K562 (cell line): Measurements from ENCODE around the gene GLE1. TPM values are rescaled to one million over a fixed set of nuclear protein-coding genes. Genes with fewer than 3 reads are reported as not detected.

Source experiments
- ATAC-seq: fragments of 200-7000 bp; cut with Tn5 transposase; 3 replicates; pipeline ENCODE4 v1.9.1; 2020; ENCODE audit warnings: moderate library complexity
- BruUV-seq: library from RNA; stranded (reverse); fragments of 400-500 nt; replicated peaks from 2 replicates; lab custom pipeline; 2021; lab: Mats Ljungman, UMichigan
- CTCF ChIA-PET: fragments of 300-600 bp; formaldehyde crosslinking; extraction: SDS; loops from one replicate; lab custom pipeline; 2021; ENCODE audit warnings: low intra/inter-chr PET ratio; lab: Yijun Ruan, JAX
- POLR2A ChIA-PET: fragments of 300-600, 350-650 bp; sonication (Branson Sonifier 250); formaldehyde crosslinking; extraction: SDS; loops from one replicate; lab custom pipeline; 2021; ENCODE audit warnings: antibody characterized with exemption, inconsistent platforms; lab: Yijun Ruan, JAX
- DNase-seq, 4 experiments: peaks; one replicate each; pipeline versions ENCODE4 v3.0.0 to v3.0.0-alpha.2; 2011 to 2018; ENCODE audit warnings: low spot score in 3 of 4, mixed read lengths in 3 of 4; ENCODE audit errors: extremely low read depth in 1 of 4
- FAIRE-seq: peaks from 2 replicates; lab custom pipeline; 2011; peaks lifted over from hg19 to GRCh38; lab: Jason Lieb, UNC
- H2AFZ ChIP-seq: 2 replicates; pipeline ENCODE4 v1.6.0; 2011; ENCODE audit warnings: low read depth, low read length, control low read depth, inconsistent platforms
- H3K27ac ChIP-seq: fragments of 200-600 bp; 3 replicates; pipeline ENCODE4 v1.8.0; 2011; ENCODE audit warnings: low read depth, mild to moderate bottlenecking, control low read depth, inconsistent platforms, low read length, moderate library complexity, mixed read lengths; ENCODE audit errors: extremely low read depth
- H3K27me3 ChIP-seq, 2 experiments: fragments of 300-600 bp in 1 of 2; 2 replicates in 1 of 2; 3 replicates in 1 of 2; pipeline versions ENCODE4 v1.6.0 to v1.8.0; 2011; ENCODE audit warnings: inconsistent platforms in 2 of 2, low read length in 2 of 2, mild to moderate bottlenecking in 1 of 2, mixed read lengths in 1 of 2, moderate library complexity in 1 of 2; ENCODE audit not compliant: control insufficient read depth in 2 of 2, insufficient read depth in 2 of 2
- H3K36me3 ChIP-seq: fragments of 300-600 bp; 3 replicates; pipeline ENCODE4 v1.8.0; 2011; ENCODE audit warnings: mild to moderate bottlenecking, low read length, inconsistent platforms; ENCODE audit not compliant: control insufficient read depth, insufficient read depth
- H3K4me1 ChIP-seq, 2 experiments: fragments of 200-600 bp in 1 of 2; replicated peaks in 1 of 2; 2 replicates in 1 of 2; 3 replicates in 1 of 2; pipeline versions ENCODE4 v1.5.1 to v1.8.0; 2011; ENCODE audit warnings: inconsistent platforms in 2 of 2, low read length in 2 of 2, mild to moderate bottlenecking in 1 of 2, mixed read lengths in 1 of 2, moderate library complexity in 1 of 2; ENCODE audit not compliant: control insufficient read depth in 2 of 2, insufficient read depth in 2 of 2
- H3K4me2 ChIP-seq: 2 replicates; pipeline ENCODE4 v1.6.1; 2011; ENCODE audit warnings: low read length, control low read depth, inconsistent platforms, mixed read lengths; ENCODE audit not compliant: insufficient read depth
- H3K4me3 ChIP-seq: fragments of 200-600 bp; sonication (generic), shearing (Covaris generic); 2 replicates; pipeline ENCODE4 v1.5.1; 2016; ENCODE audit warnings: control low read depth, inconsistent platforms
- H3K79me2 ChIP-seq: fragments of 200-600 bp; 3 replicates; pipeline ENCODE4 v1.8.0; 2011; ENCODE audit warnings: low read length, inconsistent platforms; ENCODE audit not compliant: control insufficient read depth, insufficient read depth
- H3K9ac ChIP-seq, 2 experiments: 2 replicates each; pipeline versions ENCODE4 v1.6.0 to v1.6.1; 2011; ENCODE audit warnings: low read depth in 2 of 2, low read length in 2 of 2, control low read depth in 1 of 2, inconsistent platforms in 1 of 2, mild to moderate bottlenecking in 1 of 2, mixed read lengths in 1 of 2; ENCODE audit not compliant: insufficient read depth in 1 of 2
- H3K9me1 ChIP-seq: one replicate; pipeline ENCODE4 v1.6.0; 2011; ENCODE audit warnings: inconsistent platforms, mild to moderate bottlenecking, low read length, moderate library complexity; ENCODE audit not compliant: control insufficient read depth, insufficient read depth
- H3K9me3 ChIP-seq: replicated peaks from 2 replicates; pipeline ENCODE4 v1.5.1; 2011; ENCODE audit warnings: low read depth, low read length, inconsistent platforms; ENCODE audit not compliant: control insufficient read depth, insufficient read depth
- H4K20me1 ChIP-seq: replicated peaks from 2 replicates; pipeline ENCODE4 v1.6.1; 2011; ENCODE audit warnings: low read length, inconsistent platforms, mixed read lengths; ENCODE audit not compliant: control insufficient read depth, insufficient read depth
- FOXA1 ChIP-seq: fragments of 450-650 bp; IDR thresholded peaks from 2 replicates; pipeline ENCODE4 v1.6.1; 2016; ENCODE audit warnings: mild to moderate bottlenecking, borderline replicate concordance
- FOXO4 ChIP-seq: fragments of 450-650 bp; formaldehyde crosslinking; IDR thresholded peaks from 2 replicates; pipeline ENCODE4 v1.4.0; 2020; ENCODE audit warnings: mild to moderate bottlenecking, moderate library complexity
- HSF4 ChIP-seq: fragments of 250-450 bp; sonication (Bioruptor Pico); IDR thresholded peaks from 2 replicates; pipeline ENCODE4 v2.1.2; 2022; ENCODE audit warnings: mild to moderate bottlenecking, moderate library complexity, borderline replicate concordance
- KDM2B ChIP-seq: fragments of 250-450 bp; sonication (Bioruptor Pico); IDR thresholded peaks from 2 replicates; pipeline ENCODE4 v1.8.0; 2021; ENCODE audit warnings: mild to moderate bottlenecking, moderate library complexity
- THRB ChIP-seq: fragments of 450-650 bp; formaldehyde crosslinking; conservative IDR thresholded peaks from 2 replicates; pipeline ENCODE4 v1.4.0; 2022; ENCODE audit warnings: mild to moderate bottlenecking, missing genetic modification characterization
- U2AF2 ChIP-seq: fragments of 200-400 bp; formaldehyde crosslinking; optimal IDR thresholded peaks from 2 replicates; pipeline ENCODE3; 2017; ENCODE audit warnings: low read depth, mild to moderate bottlenecking, low read length
- ZC3H4 ChIP-seq: sonication (generic); formaldehyde crosslinking; IDR thresholded peaks from 2 replicates; pipeline ENCODE4 v1.9.0; 2021; ENCODE audit warnings: missing genetic modification reagents, borderline replicate concordance
- ZKSCAN1 ChIP-seq: fragments of 150-350 bp; IDR thresholded peaks from 2 replicates; pipeline ENCODE4 v1.6.1; 2016; ENCODE audit warnings: low read depth, low read length
- ZNF197 ChIP-seq: fragments of 200-800 bp; sonication (Bioruptor generic); IDR thresholded peaks from 2 replicates; pipeline ENCODE4 v1.6.1; 2016; ENCODE audit warnings: low read depth, missing genetic modification characterization, missing compliant biosample characterization
- WGBS: fragments of 100-300 bp; shearing (Covaris generic); methylation state at CpG from one replicate; pipeline ENCODE4 v1.1.6; 2016; ENCODE audit warnings: low coverage, mixed read lengths; ENCODE audit not compliant: insufficient coverage; ENCODE audit errors: missing lambda C conversion rate; 5-methylcytosine and 5-hydroxymethylcytosine counted together
- in situ Hi-C: fragments of 300-500 bp; cut with MboI; formaldehyde crosslinking; loops from 4 replicates; pipeline ENCODE4 v1.15.0; 2018; ENCODE audit warnings: inconsistent platforms, mixed read lengths
- intact Hi-C: fragments of 100-400 bp; cut with micrococcal nuclease; formaldehyde crosslinking; loops from 2 replicates; pipeline ENCODE4 v1.14.2; 2022
- polyA plus RNA-seq, 8 experiments: library from polyadenylated mRNA; depleted of rRNA in 4 of 8; stranded (reverse) in 5 of 8; unstranded in 3 of 8; fragments of >200 nt; fragmentation: Nextera tagmentation in 2 of 8; fragmentation: Illumina TruSeq in 1 of 8; extraction: Ambion mirVana in 2 of 8; extraction: Trizol in 1 of 8; gene quantifications; 2 replicates each; pipeline versions ENCODE4 v1.2.1 to v1.2.3, GENCODE V29; 2011 to 2014; ENCODE audit warnings: inconsistent platforms in 1 of 8, missing spikeins in 1 of 8
- total RNA-seq, 7 experiments: library from RNA; depleted of rRNA in 6 of 7; stranded (reverse); fragments of >200 nt in 6 of 7; fragmentation: Illumina TruSeq in 2 of 7; extraction: Trizol in 2 of 7; gene quantifications; 2 replicates each; pipeline versions ENCODE4 v1.2.1 to v1.2.3, GENCODE V29; 2011 to 2021; ENCODE audit warnings: low replicate concordance in 1 of 7

GLE1 gene
- total and polyA plus RNA-seq, 9 of the 15 experiments (the other 6 are each of a cell fraction or from before 2014, with no cell fraction given) = 15.9 to 44.8 (median 37.6) TPM

DNA sequence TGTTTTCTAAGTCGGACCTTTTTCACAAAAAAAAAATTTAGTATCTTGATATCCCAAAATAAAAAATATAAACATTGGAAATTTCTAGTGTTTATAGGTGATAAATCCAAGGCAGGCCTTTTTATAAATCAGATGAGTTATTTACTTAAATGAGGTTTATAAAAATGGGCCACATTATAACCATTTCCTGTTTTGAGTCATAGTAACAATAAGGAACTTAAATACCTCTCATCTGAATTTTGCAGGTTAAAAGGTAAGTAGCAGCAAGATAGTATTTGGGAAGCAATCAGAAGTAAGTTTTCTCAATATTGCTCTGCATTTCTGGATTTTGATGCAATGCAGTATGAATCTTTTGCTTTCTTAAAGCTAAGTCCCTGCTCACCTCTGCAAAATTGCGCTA is 51.8 kb downstream of the GLE1 start:
- Histone ChIP-seq H4K20me1 (peaks cover 15% of the 10 kb centered on the region), H3K9me3 (no peaks in the 10 kb centered on the region), H3K9ac (no peak overlapping the region), H3K4me3 (no peak overlapping the region), H3K9me1 (no peaks in the 10 kb centered on the region), H3K27ac (no peak overlapping the region), H3K4me2 (no peak overlapping the region), H3K79me2 (no peaks in the 10 kb centered on the region), H3K4me1 (peaks cover 20 to 22% of the 10 kb centered on the region in 2 experiments), H3K27me3 (peaks cover 4 to 9% of the 10 kb centered on the region in 2 experiments; a peak in 2 of 5 replicates), H2AFZ (no peak overlapping the region), H3K36me3 (no peaks in the 10 kb centered on the region)
- DNase-seq (no peak), FAIRE-seq (no peak), ATAC-seq (no peak)
- BruUV-seq = no TSS peak
- TF ChIP-seq THRB (CRISPR knock-in tag) (no peak), KDM2B (CRISPR knock-in tag) (no peak), U2AF2 (no peak), ZC3H4 (no peak), FOXA1 (no peak), HSF4 (CRISPR knock-in tag) (no peak), ZNF197 (CRISPR knock-in tag) (no peak), FOXO4 (CRISPR knock-in tag) (no peak), ZKSCAN1 (no peak)
- in situ Hi-C loops = no loop called here
- ChIA-PET CTCF (no interaction called here), POLR2A (no interaction called here)
- intact Hi-C loops = loop anchor here (10.0 kb wide), 1 partner anchor 191 kb away; no protein-coding TSS in a partner anchor
- 41% methylated on average over 2 of the region's 2 CpGs for WGBS
